HEK293T (cell line): Measurements from ENCODE around the gene FBXL13.

Experiments used
- ARNT ChIP-seq: fragments of 450-650 bp; IDR thresholded peaks from 2 replicates; pipeline ENCODE4 v1.6.1; 2017; ENCODE audit warnings: mild to moderate bottlenecking
- CTBP1 ChIP-seq: fragments of 450-650 bp; IDR thresholded peaks from 2 replicates; pipeline ENCODE4 v1.6.1; 2016; ENCODE audit warnings: borderline replicate concordance
- ELF4 ChIP-seq: fragments of 450-650 bp; IDR thresholded peaks from 2 replicates; pipeline ENCODE4 v1.6.1; 2017; ENCODE audit warnings: antibody characterized with exemption
- FOXA1 ChIP-seq: fragments of 450-650 bp; IDR thresholded peaks from 2 replicates; pipeline ENCODE4 v1.6.1; 2016; ENCODE audit warnings: mild to moderate bottlenecking
- FOXK2 ChIP-seq: fragments of 450-650 bp; IDR thresholded peaks from 2 replicates; pipeline ENCODE4 v1.6.1; 2016; ENCODE audit warnings: mild to moderate bottlenecking
- FOXM1 ChIP-seq: fragments of 450-650 bp; IDR thresholded peaks from 2 replicates; pipeline ENCODE4 v1.6.1; 2017; ENCODE audit warnings: mild to moderate bottlenecking, borderline replicate concordance
- L3MBTL2 ChIP-seq: fragments of 450-650 bp; conservative IDR thresholded peaks from 2 replicates; pipeline ENCODE4 v1.6.1; 2016; ENCODE audit warnings: mild to moderate bottlenecking
- LEF1 ChIP-seq: fragments of 450-650 bp; IDR thresholded peaks from 2 replicates; pipeline ENCODE4 v1.6.1; 2017; ENCODE audit warnings: mild to moderate bottlenecking, borderline replicate concordance
- NFRKB ChIP-seq: fragments of 450-650 bp; IDR thresholded peaks from 2 replicates; pipeline ENCODE4 v1.6.1; 2016; ENCODE audit warnings: mild to moderate bottlenecking, moderate library complexity
- SP1 ChIP-seq: fragments of 450-650 bp; IDR thresholded peaks from 2 replicates; pipeline ENCODE4 v1.6.1; 2017
- SUZ12 ChIP-seq: fragments of 450-650 bp; IDR thresholded peaks from 2 replicates; pipeline ENCODE4 v1.6.1; 2016; ENCODE audit warnings: mild to moderate bottlenecking
- ZNF384 ChIP-seq: fragments of 450-650 bp; IDR thresholded peaks from 2 replicates; pipeline ENCODE4 v1.6.1; 2016

DNA sequence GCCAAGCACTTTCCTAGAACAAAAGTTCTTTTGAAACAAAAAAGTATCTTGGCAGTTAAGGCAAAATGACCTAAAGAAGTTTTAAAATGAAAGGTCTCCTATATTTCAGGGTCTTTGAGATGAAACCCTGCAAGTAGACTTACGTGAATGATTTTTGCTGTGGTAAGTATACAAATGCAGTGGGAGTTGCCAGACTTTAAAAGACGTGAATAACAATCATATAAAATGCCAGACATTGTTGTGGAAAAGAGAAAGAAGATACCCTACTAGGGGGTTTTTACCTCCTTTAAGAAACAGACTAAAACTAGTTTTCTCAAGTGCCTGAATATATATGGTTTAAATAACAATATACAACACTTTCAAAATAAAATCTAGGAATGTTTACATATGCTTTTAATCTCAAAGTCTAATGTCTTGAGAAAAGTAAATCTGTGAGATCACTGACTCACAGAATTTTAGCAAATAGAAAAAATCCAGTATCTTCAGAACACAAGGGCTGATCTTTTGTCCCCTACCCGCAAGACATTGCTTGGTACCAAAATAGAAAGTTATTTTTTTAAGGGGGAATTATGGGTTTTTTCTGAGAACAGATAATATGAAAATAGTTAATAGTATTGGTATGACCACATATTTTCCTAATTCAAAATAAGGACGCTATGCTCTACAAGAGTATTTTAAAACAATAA is 132.3 kb downstream of the FBXL13 start:
- TF ChIP-seq NFRKB (no peak), LEF1 (no peak), FOXK2 (no peak), L3MBTL2 (no peak), SUZ12 (no peak), ELF4 (no peak), CTBP1 (no peak), SP1 (no peak), ARNT (no peak), FOXA1 (no peak), FOXM1 (no peak), ZNF384 (no peak)
